Epithelial cell of prostate (primary cell): ENCODE measurements around the gene SEMA3C.

Experiments used
- DNase-seq: peaks from one replicate; pipeline ENCODE4 v3.0.0-alpha.2; 2011; ENCODE audit warnings: low read depth, low spot score
- H3K27ac ChIP-seq: fragments of 450-650 bp; 2 replicates; pipeline ENCODE4 v1.5.1; 2017; ENCODE audit warnings: mild to moderate bottlenecking

SEMA3C gene

DNA sequence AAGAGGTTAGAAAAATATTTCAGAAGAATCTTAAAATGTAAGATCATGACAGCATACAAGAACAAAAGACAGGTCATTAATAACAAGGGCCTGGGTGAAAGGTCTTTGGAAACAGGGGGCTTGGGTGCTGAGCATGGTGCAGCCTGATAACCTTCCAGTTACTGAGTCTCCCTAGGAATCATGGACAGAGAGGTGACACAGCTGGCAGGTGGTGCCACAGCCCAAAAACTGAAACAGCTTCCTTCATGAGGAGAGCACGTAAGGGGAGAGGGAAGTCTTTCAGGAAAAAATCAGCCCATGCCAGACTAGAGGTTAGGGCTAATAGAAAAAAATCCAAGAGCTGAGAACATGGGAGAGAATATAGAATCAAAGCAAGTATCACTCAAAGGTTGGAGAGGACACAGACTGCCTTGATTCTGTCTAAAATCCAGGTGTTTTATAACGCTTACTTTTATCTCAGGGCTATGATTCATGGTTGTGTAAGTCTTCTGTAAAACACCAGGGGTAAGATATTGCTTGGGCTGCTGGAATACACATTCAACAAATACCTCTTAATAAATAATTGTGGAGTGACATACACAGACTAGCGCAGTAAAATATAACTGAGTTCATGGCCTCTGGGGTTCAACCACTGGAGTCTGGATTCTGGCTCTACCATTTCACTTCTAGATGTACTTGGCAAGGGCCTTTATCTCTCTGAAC, 88.1 kb downstream of the SEMA3C start:
- DNase-seq = peak; percentile 24
- H3K27ac ChIP-seq = peak overlapping the region; percentile 39

DNA sequence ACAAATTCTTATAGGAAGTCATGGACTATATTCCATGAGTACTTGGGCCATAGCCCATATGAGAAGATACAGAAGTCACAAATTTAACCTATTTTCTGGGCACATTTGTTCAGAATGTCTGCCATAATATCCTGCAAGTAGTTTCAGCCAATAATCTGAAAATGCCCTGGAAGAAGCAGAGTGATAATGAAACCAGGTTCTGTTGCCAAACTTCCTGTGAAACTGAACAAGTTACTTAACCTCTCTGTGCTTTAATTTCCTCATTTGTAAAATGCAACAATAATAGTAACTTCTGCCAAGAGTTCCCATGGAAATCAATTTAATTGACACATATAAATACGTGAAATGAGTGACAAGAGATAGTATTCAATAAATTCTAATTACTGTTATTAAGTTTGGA, 88.8 kb downstream of the SEMA3C start:
- H3K27ac ChIP-seq = peak overlapping the region; percentile 39
- DNase-seq = no peak

DNA sequence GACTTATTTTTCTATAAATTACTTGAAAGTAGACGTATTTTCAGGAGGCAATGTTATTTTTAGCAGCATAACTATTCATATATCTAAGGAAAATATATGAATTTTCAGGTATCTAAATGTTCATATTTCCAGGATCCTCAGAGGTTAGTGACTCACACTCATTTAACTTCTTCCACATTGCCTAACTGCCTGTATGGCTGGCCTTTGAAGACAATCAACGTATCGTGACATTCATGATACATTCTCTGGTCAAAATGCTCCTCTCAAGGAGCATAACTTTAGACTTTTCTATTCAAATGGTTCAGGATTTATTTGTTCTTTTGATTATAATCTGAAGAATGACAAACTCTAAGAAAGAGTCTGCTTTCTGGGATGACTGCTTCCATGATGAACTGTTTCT, 89.3 kb downstream of the SEMA3C start:
- DNase-seq = no peak
- no peak overlapping the region for H3K27ac ChIP-seq

DNA sequence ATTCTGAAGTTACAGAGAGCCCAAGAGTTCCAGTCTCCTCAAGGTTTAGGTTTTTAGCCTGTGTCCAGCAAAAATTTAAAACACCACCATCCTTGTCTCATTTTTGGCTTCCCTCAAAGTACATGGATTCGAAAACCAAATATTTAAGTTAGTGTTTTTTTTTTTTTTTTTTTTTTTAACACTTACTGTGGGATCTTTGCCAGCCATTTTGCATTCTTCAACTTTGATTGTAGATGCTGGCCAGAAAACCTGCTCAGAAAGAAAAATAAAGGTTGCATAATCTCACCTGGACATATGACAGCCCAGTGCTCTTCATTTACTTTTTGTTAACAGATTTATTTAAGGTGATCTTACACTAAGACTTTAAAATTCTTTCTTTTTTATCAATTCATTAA, 91.6 kb downstream of the SEMA3C start:
- DNase-seq = no peak
- H3K27ac ChIP-seq = no peak overlapping the region

DNA sequence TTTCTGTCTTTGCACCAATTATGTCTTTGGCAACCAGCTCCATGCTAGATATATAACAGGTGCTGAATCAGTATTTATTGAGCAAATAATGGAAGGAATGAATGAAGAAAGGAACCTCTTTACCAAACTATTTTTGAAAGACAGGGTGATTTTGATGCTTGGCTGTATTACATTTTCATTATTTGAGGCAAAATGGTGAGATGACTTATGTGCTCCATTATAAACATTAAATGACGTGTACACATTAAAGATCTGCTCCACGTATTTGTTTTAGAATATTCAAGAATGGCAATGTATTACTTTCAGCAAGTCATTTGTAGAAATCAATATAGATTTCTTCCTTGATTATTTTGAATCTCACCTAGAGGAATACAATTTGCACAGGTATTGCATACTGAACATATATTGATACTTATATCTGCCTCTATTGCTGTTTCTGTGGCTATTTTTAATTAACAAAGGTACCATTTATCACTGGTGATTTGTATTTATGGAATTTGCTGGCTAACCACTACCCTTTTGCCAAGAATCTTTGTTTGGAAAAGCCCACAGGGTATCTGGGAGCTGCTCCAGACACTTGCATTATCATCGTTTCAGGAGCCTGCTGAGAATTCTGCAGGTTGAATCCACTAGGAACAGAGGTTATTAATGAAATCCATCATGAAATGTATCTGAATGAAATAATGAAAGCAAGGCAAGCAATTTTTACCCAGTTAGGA, 92.2 kb downstream of the SEMA3C start:
- H3K27ac ChIP-seq = no peak overlapping the region
- DNase-seq = no peak

DNA sequence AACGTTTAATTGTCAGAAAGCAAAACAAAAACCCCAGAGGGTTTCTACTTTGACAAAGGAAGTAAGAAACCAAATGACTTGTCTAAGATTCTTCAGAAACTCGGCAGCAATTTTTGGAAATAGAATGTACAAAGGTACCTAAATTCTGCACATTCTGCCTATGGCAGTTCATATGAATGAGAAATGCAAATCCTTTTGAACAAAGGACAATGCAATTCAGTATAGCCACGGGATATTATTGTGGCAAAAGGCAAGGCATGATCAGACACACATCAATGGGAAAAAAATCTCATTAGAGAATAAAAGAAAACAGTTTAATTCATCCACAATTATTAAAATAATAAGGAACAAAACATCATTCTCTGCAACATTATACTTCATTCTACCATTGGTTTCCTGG, 93.4 kb downstream of the SEMA3C start:
- no peak for DNase-seq
- no peak overlapping the region for H3K27ac ChIP-seq

DNA sequence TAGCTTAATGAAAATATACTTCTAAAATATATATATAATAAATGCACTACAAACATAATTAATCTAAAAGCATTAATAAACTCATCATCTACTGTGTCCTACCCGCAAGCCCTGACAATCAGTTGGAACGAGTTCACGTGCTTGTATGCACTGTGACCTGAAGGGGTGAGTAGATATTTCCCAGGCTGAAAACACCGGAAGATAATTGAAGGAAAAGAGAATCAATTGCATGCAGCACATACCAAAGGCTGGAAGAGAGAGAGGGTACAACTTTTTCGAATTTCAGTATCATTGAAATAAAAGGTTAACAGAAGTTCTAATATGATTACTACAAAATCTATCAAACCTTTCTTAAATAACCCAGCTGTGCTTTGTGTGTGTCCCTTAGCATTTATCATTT, 94.6 kb downstream of the SEMA3C start:
- H3K27ac ChIP-seq = no peak overlapping the region
- no peak for DNase-seq

DNA sequence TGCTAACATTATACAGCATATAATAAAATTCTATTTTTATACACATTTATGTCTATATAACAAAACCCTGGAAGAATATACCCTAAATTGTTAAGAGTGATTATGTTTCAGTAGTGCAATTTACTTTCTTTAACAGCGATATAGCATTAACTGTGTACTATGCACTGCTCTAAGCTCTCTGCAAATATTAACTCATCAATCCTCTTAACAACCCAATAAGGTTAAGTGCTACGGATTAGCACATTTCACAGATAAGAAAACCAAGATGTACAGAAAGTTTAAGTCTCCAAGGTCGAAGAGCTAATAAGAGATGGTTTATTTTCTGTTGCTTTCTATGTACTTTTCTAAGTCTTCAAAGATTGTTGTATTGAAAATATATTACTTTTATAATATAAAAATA, 95.8 kb downstream of the SEMA3C start:
- DNase-seq = no peak
- no peak overlapping the region for H3K27ac ChIP-seq

DNA sequence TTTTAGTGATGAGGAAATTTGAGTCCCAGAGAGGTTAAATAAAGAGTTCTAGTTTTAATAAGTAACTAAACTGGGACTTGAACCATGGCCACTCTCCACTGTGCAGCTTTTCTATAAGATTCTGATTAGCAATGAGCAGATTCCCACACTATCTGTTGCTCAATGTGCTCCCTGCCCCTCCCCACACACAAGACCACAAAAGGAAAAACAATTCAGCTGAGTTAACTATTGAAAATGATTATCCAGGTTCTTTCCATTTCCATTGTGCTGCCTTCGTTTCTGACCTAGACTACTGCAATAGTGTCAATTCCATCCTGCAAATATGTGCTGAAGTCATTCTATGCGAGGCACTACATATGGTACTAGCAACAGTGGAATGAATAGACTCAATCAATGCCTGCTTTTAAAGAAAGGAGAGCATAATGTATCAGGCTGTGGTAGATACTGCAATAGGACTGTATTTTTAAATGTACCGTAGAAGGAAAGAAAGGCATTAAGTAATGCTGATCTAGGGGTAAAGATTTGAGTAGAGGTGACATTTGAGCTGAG, 97.0 kb downstream of the SEMA3C start:
- H3K27ac ChIP-seq = no peak overlapping the region
- no peak for DNase-seq

DNA sequence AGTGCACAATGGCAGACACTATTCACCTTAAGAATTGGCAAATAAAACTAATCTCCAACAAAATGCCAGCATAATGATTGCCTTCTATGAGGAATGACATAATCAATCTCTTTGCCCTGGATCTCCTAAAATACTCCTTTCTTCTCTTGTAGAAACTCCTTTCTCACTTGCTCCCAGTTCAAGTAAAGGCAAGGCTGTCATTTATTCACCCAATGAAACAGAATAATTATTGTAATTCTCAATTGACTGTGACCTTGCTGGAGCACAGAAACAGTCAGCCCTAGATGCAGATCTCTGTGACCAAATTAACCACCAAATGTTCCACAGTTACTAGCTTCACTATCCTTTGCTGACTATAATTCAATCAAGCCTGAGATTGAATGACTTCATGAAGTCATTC, 99.3 kb downstream of the SEMA3C start:
- no peak for DNase-seq

DNA sequence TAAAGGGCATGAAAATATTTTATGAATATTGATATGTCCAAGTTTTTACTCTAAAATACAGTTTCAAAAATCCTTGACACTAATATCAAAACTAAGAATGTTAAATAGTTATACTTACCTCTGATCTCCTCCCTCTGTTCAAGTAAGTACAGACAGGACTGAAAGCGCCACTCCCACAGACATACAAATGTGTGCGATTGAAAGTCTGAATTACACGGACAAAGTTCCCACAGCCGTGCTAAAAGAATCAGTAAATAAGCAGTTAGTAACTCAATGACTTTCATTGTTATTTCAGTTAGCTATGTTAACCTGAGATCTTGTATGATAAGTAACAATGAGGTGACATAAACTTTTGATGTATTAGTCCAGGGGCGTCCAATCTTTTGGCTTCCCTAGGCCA, 100.7 kb downstream of the SEMA3C start:
- H3K27ac ChIP-seq = no peak overlapping the region
- no peak for DNase-seq

More for the DNA sequence above, 99.3 kb downstream of the SEMA3C start:
- no peak overlapping the region for H3K27ac ChIP-seq

DNA sequence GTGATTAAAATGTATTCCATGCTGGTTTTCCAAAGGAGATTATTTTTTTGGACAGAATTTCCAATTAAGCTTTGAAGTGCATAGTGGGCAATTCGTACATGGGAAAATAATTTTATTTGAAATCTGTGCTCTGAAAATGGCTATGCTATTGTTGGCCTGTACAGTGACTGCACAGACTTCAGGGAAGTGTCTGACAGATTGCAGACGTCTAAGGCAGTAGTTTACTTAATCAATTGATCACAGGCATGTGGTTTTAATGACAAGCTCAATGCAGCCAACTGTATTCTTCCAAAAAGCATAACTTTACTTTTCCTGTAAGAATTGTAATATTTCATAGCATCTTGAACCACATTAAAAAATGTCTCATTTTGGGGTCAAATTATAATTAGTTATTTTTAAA, 102.0 kb downstream of the SEMA3C start:
- DNase-seq = no peak
- H3K27ac ChIP-seq = no peak overlapping the region

DNA sequence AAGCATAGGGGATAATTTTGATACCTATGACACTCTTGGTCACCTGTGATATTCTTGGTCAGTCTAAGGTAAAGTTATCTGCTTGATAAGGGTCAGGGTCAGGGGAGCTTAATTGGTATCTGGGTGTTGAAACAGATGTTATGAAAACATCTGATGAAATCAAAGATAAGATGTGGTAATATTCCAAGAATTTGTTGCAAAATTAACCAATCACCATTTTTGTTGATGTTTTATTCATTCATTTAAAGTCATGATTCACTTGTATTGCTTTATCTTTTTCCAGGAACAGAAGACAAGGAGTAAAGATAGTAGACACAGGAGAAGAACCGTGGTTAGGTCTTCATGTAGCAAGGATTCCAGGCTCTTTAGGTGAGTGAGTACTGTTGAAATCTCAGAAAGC, 103.1 kb downstream of the SEMA3C start:
- peak overlapping the region; percentile 47 for H3K27ac ChIP-seq
- DNase-seq = no peak

DNA sequence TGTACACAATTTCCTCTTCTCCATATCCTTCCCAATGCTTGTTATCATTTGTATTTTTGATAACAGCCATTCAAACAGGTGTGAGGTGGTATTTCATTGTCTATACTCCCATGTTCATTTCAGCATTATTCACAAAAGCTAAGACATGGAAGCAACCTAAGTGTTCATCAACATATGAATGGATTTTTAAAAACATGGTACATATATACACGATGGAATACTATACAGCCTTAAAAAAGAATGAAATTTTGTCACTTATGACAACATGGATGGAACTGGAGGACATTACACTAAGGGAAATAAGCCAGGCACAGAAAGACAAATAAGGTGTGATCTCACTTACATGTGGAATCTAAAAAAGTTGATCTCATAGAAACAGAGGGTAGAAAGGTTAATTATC, 109.3 kb downstream of the SEMA3C start:
- DNase-seq = no peak
- peak overlapping the region; percentile 46 for H3K27ac ChIP-seq

DNA sequence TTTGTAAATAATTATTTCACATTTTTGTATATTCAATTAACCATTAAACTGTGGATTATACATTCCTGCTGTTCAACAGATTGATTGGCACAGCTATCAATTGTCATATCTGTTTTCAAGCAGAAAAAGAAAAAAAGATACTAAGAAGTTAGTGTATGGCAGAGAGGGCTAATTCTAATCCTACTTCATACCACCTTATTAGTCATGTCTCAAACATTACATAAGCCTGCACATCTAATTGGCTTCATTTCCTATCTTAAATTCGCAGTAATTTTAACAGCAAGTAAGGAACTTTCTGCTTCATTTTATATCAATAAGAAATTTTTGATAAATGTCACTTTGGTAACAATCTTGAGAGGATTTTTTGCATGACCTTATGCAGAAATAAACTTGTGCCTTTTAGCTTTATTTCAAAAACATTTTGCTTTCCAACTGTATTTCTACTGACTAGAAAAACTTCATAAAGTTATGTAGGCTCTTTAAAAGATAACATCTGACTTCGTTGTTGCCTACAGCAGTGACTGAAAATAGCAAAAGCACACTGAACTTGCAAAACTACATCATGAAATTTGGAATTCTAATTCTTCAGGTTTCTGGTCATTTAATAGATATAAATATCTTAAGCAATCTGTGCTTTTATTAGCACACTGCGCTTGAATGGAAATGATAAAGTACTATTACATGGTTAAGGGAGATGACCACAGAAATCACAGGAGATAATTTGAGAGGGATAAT, 111.5 kb downstream of the SEMA3C start:
- no peak for DNase-seq
- H3K27ac ChIP-seq = peak overlapping the region; percentile 2

DNA sequence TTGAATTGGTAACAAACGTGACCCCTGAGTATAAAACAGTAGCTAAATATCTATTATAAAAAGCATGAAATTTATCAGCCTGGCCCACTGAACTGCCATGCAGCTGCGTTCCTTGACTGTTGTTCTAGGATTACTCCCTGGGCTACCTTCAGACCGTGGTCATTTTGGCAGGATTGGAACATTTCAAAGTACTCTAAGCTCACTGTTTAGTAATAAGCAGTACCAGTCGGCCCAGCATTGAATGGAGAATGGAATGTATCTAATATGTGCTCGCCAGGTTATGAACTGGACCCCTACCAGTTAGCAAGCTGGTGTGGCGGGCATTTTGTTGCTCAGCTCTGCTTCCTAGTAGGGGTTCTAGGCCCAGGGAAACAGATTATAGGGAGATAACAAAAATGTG, 112.2 kb downstream of the SEMA3C start:
- DNase-seq = no peak
- H3K27ac ChIP-seq = peak overlapping the region; percentile 2

DNA sequence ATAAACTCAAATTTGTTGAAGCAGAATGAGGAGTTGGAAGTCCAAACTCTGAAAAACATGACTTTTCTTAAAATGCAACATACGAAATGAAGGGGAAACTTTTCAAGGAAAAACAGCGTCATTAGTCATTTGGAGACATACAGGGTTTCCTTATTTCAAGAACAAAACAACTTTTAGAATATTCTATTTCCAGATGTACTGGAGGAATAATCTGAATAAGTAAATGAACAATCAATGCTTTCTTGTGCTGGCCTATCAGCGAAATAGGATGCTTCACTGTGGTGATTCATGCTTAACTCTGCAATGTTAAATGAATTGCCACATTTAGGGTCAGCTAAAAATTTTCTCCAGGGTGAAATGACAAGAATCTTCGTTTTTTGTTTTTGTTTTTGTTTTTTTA, 114.3 kb downstream of the SEMA3C start:
- H3K27ac ChIP-seq = no peak overlapping the region
- no peak for DNase-seq

DNA sequence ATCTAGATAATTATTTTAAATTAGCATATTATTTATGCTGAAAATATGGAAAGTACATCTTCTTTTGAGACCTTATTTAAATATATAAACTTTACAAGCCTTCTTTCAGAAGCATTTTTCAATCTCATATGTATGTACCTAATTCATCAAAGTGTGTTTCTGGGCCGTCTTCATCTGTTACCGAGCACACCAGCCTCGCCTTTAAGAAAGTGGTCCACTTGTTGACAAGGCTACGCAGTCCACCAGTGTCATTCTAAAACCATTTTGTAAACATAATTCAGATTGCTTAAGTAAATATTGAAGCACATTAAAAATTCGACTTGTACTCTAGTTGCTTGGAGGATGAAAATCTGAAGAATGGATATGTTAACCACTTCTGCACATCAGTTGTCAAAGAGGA, 116.3 kb downstream of the SEMA3C start:
- DNase-seq = no peak
- no peak overlapping the region for H3K27ac ChIP-seq

DNA sequence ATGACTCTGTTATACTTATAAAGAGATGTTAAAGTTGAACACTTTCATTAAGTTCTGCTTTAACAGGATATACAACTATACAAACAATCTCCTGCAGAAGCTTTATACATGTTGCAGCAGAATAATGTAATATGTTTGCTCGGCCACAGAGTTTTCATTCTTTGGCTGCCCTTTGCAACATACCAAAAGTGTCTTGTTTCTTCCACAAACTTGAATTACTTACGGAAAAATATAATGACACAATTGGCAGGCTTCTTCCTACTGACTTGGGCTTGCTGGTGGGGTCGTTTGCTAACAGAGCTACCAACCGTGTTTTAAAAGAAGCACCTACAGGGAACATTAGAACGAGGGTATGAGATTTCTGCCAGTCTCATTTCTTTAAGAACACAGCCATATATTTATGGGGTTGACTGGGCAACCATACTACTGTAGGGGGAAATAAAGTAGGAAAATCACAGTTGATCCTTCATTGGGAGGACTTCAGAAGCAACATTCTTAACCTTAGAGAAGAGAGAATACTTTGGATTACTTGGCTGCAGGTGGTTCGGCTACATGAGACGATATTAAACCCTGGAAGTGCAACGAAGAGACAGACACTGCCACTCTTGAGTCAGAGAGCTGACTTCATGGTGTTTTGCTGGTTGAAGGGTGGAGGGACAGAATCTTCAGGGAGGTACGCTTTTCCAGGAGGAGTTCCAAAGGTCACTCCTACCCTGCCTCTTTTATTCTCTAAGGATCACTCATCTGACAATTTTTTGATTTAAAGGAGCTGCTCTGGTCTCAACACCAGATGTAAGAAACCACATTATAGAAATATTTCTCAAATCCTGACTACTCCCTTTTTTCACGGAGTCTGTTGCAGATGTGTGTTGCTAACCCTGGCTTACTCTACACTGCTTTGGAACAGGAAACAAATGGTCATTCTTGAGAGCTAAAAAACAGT, 123.9 kb downstream of the SEMA3C start:
- no peak for DNase-seq
- no peak overlapping the region for H3K27ac ChIP-seq

DNA sequence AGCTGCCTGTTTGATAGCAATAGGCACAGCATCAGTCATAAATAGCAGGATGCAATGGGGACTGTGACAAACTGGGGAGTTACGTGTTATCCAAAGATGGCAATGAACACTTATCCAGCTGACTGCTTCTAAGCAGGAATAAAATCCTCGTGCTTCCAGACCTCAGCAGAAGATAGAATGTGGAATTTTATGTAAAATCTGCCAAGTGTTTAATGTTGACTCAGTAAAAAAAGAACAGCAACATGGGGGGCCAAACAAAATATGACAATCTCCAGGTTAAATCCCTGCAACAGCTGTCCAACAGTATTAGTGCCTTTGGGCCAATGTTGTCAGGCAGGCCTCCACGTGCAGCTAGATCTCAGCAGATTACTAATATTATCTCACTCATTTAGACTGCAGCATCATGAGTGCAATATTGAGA, 127.3 kb downstream of the SEMA3C start:
- no peak for DNase-seq
- H3K27ac ChIP-seq = no peak overlapping the region
